ENCODE data around the gene PBLD.

Gene PBLD

DNA sequence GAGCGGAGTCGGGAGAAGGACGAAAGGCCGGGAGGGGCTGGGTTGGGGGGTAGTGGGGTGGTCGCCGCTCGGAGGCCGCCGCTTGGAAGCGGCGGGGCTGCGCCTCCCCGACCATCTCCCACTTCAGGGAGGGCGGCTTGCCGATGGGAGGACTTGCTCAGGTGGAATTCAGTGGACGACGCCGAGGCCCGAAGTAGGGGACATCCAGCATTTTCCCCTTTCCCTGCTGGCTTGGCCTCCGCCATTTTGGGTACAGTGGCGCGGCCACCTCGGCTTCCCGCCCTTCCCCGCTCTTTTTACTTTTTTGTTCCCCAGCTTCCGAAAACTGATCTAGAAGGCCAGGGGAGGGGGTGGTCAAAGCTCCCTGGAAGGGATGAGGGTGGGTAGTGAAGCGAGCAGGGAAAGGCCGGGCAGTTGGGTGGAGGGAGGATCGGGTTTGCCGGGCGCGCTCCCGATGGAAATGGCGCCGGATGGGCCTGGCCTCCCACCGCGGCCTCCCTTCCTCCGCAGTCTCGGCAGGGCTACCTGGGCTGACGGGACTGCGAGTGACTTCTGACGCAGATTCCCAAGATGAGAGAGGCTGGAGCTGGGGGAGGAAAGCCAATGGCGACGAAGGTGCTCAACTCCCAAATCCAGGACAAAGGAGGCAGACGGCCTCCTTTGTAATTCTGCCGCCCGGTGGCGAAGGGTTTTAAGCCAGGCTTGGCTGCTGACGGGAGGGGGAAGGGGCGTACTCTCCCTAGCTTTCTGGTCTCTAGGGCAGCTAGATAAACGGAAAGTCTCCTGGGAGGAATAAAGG is at the start of gene PBLD:
PBLD (minus strand) TSS at position 670 of the 799 bp plus-strand sequence. CDS start 26,084 bp downstream, outside the sequence.
- DNase-seq (ENCODE audit: low read depth): peak; percentile 82

DNA sequence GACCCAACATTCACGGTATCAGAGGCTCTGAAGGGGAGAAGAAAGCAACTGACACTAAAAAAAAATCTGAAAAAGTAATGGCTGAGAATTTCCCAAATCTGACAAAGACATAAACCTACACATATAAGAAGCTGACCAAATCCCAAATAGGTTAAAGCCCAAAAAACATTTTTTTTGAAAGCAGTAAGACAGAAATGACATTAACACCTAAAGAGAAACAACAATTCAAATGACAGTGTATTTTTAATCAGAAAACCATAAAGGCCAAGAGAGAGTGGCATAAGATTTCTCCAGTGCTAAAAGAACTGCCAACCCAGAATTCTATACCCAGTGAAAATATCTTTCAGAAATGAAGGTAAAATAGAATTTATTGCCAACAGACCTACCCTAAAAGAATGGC is 38.9 kb upstream of the PBLD start:
- no peak for DNase-seq (ENCODE audit: low read depth)

DNA sequence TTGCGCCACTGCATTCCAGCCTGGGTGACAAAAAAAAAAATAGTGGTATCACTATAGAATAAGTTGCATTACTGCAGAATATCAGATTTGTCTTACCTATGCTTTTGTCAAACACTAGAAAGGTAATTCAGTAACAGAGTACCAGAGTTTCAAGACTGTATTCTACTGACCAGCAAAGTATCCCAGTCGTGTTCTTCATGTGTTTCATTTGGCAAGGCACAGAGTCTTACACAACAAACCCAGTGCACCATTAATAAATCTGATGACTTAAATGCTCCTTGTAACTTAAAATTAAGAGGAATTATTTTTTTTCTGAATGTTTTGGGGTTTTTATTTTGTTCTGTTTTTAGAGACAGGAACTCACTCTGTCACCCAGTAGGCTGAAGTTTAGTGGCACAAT is 34.4 kb upstream of the PBLD start:
- no peak for DNase-seq (ENCODE audit: low read depth)

DNA sequence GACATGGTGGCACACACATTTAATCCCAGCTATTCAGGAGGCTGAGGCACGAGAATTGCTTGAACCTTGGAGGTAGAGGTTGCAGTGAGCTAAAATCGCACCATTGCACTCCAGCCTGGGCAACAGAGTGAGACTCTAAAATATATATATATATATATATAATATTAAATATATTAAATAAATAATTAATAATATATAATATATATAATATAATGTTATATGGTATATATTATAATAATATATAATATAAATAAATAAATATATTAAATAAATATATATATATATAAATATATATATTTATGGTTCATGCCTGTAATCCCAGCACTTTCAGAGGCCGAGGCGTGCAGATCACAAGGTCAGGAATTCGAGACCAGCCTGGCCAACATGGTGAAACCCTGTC is 33.9 kb upstream of the PBLD start:
- no peak for DNase-seq (ENCODE audit: low read depth)

DNA sequence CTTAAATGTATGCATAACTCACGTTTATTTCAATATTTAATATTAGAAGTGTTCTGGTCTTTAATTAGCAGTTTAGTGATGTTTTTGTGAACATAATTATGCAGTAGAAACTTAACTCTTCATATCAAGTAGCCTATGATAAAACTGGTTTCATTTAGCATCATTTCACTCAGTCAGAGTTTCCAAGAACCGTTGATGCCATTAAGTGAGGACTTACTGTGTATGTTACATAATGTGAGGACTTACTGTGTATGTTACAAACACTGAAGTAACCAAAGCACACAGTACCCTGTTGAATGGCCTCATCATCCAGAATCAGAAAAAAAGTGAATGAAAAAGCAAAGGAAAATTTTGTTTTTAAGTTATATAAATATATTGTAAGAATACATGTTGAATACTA is 32.9 kb upstream of the PBLD start:
- DNase-seq (ENCODE audit: low read depth): no peak

DNA sequence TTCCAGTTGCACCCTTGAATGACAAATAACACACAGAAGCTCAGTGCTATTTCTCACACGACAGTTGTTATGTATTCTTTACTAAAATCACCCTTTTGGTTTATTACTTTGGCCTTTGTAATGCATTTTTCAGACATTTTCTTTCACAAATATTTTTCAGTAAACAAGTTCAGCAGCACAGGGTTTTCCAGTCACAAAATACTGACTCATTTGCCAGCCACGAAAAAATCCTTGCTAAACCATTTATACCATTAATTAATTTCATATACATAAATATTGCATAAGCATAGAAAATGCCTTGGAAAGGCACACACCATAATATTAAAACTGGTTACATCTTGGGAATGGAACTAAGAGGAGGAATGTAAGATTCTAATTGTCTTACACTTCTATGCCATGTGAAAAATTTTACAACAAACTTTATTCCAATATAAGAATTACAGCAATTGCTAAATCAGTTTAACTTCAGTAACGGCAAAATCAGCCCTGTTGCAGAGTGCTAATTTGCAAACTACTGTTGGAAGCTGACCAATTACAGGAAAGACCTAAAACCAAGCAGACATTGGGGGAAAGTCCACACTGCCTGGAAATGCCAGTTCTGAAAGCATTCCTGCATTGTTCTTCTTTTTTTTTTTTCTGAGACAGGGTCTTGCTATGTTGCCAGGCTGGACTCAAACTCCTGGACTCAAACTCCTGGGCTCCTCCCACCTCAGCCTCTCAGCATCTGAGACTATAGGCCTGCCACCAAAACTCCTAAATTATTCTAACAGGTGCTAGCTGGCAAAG is 31.6 kb upstream of the PBLD start:
- DNase-seq (ENCODE audit: low read depth): no peak

DNA sequence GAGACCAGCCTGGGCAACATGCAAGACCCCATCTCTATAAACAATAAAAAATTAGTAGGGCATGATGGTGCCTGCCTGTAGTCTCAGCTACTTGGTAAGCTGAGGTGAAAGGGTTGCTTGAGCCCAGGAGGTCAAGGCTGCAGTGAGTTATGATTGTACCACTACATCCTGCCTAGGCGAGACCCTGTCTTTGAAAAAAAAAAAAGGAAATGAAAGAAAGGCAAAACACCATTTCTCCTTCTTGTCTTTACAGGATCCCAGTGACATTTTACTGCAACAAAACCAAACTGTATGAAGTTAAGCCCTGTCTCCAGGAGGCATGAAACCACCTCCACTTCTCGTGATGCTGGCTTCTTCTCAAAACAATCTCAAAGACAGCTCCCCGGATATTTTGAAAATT is 29.9 kb upstream of the PBLD start:
- DNase-seq (ENCODE audit: low read depth): no peak

DNA sequence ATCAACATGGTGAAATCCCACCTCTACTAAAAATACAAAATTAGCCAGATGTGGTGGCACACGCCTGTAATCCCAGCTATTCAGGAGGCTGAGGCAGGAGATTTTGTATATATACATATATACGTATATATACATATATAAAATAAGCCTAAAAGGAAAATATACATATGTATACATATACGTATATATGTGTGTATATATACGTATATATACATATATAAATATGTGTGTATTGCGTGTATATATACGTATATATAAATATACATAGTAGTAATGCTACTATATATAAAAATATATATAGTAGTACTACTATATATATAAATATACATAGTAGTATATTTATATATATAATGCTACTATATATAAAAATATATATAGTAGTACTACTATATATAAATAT is 26.5 kb upstream of the PBLD start:
- no peak for DNase-seq (ENCODE audit: low read depth)

DNA sequence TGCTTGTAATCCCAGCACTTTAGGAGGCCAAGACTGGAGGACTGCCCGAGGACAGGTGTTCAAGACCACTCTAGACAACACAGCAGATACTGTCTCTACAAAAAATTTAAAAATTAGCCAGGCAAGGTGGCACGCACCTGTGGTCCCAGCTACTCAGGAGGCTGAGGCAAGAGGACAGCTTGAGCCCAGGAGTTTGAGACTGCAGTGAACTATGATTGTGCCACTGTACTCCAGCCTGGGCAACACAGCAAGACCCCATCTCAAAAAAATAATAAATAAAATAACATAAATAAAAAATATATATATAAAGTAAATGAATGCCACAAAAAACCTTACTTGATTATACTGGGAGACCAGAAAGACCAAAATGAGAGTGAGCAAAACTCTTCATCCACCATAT is 20.8 kb upstream of the PBLD start:
- no peak for DNase-seq (ENCODE audit: low read depth)

DNA sequence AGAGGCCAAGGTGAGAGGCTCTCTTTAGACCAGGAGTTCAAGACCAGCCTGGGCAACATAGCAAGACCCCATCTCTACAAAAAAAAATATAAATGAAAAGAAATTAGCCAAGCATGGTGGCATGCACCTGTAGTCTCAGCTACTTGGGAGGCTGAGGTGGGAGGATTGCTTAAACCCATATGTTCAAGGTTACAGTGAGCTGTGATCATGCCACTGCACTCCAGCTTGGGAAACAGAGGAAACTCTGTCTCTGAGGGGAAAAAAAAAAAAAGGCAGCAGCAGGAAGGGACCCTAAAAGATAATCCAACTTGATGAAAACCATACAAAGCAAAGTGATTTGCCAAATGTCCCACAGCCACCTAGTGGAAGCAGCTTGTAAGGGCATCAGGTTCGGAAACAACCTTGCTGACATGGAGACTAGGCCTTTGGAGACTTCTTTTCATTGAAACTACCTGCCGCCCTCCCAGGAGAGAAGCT is 15.6 kb upstream of the PBLD start:
- DNase-seq (ENCODE audit: low read depth): peak; percentile 66

DNA sequence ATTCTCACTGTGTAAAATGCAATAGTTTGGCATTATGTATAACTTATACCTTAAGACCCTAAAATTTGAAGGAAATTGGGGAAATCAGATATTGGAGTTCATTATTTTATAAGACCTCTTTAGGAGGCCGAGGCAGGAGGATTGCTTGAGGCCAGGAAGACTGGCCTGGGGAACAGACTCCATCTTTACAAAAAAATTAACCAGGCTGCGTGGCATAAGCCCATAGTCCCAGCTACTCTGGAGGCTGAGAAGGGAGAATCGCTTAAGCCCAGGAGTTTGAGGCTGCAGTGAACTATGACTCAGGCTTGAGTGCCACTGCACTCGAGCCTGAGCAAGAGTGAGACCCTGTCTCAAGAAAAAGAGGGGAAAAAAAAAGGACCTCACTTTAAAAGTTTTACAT is 14.0 kb upstream of the PBLD start:
- no peak for DNase-seq (ENCODE audit: low read depth)

DNA sequence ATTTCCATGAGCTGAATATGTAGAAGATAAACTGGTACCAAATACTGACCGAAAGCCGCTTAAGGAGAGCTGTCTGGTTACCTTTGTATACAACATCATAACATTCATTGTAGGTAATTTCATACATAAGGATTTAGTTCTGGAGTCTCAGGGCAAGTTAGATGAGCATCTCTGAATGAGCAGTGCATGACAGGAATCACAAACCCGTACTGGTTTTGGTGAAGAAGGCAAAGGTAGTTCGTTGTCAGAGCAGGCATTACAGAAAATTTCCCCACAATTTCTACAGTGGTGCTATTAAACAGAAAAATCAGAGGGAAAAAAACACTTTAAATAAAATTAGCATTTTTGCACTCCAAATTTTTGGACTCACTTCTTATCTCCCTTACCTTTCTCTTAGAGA is 12.9 kb upstream of the PBLD start:
- DNase-seq (ENCODE audit: low read depth): no peak

DNA sequence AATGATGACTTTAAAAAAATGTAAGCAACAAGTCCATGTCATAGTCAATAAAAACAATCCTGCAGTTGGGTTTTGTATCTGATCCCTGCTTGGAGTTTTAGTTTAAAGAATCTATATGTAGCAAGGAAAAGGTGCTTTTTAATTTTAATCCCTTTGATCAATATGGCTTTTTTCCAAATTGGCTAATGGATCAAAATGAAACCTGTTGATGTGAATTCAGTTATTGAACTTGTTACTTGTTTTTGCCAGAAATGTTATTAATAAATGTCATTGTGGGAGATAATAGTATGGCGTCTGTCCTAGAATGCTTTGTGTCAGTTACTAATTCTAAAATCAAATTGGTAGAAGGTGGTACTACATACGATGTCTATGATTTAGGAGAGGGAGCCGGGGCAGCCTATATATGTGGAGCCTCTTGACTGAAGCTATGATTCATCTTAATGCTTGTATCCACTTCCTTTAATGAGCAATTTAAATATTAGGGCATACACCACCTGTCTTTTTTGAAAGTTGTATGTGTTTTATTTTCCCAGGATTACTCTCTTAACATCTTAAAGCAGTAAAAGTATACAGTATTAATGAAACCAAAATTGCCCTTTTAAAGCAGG is 10.3 kb upstream of the PBLD start:
- peak; percentile 44 for DNase-seq (ENCODE audit: low read depth)

DNA sequence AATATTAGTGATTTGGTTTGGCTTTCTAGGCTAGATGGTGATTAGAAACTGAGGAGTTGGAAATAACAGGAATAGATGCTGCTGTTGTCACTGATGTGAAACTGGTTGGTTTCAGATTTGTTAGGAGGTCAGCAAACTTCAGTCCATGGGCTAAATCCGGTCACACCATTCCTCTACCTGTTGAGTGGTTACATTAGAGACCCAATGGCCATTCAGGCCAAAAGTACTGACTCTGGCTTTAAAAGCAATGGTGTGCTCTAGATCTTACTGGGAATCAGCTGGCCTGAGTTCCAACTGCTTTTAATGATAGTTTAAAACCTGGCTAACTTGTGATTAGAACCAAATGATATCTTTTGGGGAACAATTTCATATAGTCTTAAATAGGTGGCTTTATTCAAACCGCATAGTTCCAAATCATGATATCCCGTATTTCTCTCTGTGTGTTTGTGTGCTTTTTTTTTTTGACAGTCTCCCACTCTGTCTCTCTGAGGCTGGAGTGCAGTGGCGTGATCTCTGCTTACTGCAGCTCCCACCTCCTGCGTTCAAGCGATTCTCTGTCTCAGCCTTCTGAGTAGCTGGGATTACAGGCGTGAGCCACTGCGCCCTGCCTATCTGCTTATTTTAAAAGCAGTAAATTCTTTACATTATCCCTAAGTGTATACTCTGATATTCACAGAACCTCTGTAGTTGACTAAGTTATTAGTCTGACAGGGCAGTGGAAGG is 7.8 kb upstream of the PBLD start:
- DNase-seq (ENCODE audit: low read depth): no peak

DNA sequence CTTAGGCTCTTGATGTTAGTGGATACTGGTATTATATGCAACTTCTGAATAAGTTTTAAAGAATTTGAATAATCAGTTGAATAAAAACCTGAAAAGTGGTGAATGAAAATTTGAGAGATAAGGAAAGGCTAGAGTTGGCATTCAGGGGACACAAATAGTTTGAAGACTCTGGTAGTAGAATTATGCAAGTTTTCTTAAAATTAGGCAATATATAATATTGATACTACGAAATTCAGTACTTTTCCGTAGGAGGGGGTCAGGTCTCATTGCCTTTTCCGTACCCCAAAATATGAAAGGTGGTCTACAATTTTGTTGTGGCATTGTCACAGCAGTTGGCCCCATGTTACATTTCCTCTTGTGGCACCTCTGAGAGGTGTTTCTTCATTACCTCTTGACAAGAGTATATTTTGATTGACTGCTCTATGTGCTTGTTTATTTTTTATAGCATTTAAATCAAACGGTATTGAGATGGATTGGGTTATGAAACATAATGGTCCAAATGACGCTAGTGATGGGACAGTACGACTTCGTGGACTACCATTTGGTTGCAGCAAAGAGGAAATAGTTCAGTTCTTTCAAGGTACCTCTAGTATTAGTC is 4.1 kb upstream of the PBLD start:
- no peak for DNase-seq (ENCODE audit: low read depth)

DNA sequence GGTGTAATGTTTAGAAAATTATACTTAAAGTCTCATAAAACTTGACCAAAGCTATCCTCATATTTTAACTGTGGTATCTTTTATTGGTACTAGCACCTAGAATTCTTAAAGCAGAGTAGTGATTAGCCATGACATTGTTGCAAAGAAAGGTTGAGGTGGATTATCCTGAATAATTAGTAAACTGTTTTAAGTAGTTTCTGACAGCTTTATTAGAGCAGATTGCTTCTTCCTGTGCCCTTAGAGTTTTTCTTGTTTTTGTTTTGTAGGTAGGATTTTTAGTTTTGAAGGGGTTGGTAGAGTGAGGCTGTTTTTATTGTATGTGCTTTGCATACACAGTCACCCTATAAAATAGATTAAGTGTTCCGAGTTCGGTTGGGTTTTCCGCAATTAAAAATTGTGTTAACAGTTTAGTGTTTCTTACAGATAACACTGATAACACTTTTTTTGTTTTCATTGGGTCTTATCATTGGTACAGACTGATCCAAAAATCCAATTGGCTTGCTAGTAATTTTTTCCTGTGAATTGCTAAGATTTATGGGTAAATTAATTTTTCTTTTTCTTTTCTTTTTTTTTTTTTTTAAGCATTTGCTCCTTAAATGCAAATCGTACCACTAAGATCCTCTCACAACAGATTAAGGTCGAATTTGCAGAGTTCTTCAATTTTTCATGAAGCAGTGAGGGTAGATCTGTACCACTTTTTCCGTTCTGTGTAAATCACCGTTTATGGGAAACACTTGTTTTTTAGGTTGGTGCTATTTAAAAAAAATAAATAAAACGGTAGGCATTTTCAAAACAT is 2.1 kb upstream of the PBLD start:
- no peak for DNase-seq (ENCODE audit: low read depth)

DNA sequence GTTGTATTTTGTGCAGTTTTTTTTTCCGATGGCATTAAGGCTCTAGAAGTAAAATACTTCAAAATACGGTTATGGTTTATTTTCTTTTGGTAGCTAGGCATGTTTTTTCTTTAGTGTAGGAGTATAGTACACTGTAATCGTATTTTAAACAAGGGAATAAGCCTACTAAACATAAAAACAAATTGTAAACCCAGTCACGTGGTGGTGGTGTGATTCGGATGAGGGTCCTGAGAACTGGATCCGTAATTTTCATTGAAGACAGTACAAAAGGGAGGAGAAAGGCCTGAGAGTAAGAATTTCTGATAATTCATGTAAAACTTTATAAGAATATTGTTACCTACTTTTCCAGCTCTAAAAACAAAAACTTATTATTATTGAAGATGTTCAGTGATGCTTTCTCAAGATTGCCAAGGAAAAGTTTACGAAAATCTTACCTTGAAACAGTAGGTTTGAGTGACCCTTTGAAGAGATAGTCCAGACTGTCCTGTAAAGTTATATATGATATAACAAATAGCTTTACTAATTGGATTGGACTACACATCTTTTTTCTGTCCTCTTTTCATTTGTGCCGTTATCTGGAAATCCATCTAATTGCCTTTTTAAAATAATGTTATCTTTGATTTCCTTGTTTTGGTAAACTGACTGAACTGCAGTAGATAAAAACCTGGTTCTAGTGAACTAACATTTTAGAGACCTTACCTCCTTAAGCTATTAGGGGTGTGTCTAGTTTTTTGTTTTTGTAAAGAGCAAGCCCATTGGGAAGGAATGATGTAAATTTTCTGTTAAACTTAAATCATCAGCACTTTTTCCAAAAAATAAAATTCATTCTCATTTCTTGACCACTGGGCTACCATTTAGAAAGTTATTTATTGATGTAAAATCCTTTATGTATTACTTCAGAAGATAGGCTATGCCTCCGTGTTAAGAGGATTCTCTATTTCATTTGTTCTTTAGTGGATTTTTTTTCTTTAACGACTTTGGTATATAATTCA is 1.0 kb upstream of the PBLD start:
- peak; percentile 24 for DNase-seq (ENCODE audit: low read depth)

DNA sequence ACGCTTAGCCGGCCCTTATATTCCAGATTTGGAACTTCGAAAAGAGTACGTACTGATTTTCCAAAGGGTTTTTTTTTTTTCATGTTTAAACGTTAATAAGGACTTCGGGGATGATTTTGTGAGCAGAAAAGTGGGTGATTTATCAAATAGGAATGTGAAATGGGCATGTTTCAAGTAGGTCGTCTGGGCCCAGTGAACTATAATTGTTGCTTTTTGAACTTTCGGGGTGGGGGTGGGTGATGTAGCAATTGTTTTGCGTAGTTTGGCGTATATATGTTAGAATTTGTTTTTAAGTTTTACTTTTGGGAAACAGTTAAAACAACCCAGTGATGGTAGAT is 299 bp upstream of the PBLD start:
- peak; percentile 67 for DNase-seq (ENCODE audit: low read depth)

DNA sequence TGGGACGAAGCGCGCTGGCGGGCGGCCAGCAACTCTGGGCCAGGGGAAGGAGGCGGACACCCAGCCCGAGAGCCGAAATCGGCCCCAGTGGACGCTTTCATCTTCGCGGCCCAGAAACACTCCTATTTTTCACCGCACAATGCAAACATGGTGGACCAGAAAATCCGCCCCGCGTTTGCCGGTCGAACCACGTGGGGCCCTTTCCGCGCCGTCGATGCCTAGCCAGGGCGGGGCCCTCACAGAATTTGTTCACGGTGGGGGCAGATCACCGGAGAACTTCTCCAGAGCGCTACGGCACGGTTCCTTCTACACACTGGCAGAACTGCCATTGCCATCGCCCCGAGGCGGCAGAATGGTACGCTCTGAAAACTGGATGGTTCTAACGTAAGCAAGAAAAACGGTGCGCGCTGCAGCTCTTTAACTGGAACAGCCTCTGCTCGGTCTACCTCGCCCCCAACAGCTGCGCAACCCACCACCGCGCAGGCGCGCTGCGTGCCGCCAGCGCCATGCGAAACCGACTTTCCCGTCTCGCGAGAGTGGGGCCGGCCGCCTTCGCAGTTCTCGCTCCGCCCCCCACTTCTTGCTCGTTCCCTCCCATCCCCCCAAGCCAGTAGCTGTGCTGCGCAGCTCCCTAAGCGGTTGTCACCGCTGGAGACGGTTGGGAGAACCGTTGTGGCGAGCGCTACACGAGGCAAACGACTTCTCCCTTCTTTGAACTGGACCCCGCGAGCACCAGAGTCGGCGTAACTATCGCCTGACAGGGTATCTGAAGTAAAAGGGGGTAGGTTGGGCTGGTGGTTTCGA is 1.1 kb downstream of the PBLD start, which contains the start of gene HNRNPH3:
HNRNPH3 (plus strand) TSS at position 610 of the 804 bp plus-strand sequence. CDS start 5,158 bp downstream, outside the sequence.
- peak; percentile 98 for DNase-seq (ENCODE audit: low read depth)
